PFSK-1 (cell line): ENCODE data around the gene LMNTD2.

Experiments
- FOXP2 ChIP-seq: optimal IDR thresholded peaks from 2 replicates; pipeline ENCODE3; 2011; ENCODE audit warnings: borderline replicate concordance, control low read depth, inconsistent platforms; ENCODE audit not compliant: insufficient read depth; ENCODE audit errors: extremely low read length, extremely low read depth
- POLR2AphosphoS5 ChIP-seq: IDR thresholded peaks from 2 replicates; pipeline ENCODE4 v1.6.1; 2012; ENCODE audit warnings: low read depth, mild to moderate bottlenecking, control low read depth, low read length, moderate library complexity
- REST ChIP-seq, 2 experiments: IDR thresholded peaks; 2 replicates each; pipeline versions ENCODE4 v1.6.1 to v1.8.0; 2011 to 2012; ENCODE audit warnings: low read depth in 2 of 2, low read length in 2 of 2, control low read depth in 1 of 2, inconsistent platforms in 1 of 2, mild to moderate bottlenecking in 1 of 2, moderate library complexity in 1 of 2; ENCODE audit not compliant: insufficient read depth in 1 of 2
- SIN3A ChIP-seq: IDR thresholded peaks from 2 replicates; pipeline ENCODE4 v1.6.1; 2012; ENCODE audit warnings: mild to moderate bottlenecking, low read length, moderate library complexity, borderline replicate concordance; ENCODE audit not compliant: insufficient read depth
- TAF1 ChIP-seq: IDR thresholded peaks from 2 replicates; pipeline ENCODE4 v1.6.1; 2012; ENCODE audit warnings: low read length, control low read depth, borderline replicate concordance; ENCODE audit not compliant: insufficient read depth

The LMNTD2 gene

GRCh38 chr11:539971-540481 is 20.5 kb downstream of the LMNTD2 start:
- no peak for TF ChIP-seq FOXP2
- TF ChIP-seq SIN3A = no peak
- TF ChIP-seq REST (IDR thresholded peaks at IDR 0.05; ENCODE audit: insufficient read depth in 1 of 2, low read depth in 2 of 2, low read length in 2 of 2) = no peak
- no peak for TF ChIP-seq TAF1
- no peak for TF ChIP-seq POLR2AphosphoS5

GRCh38 chr11:538431-539051 is 22.0 kb downstream of the LMNTD2 start:
- TF ChIP-seq TAF1 (no peak), SIN3A (no peak), REST (IDR thresholded peaks at IDR 0.05; ENCODE audit: insufficient read depth in 1 of 2, low read depth in 2 of 2, low read length in 2 of 2) (no peak), FOXP2 (no peak), POLR2AphosphoS5 (no peak)

GRCh38 chr11:537622-538430 is 22.7 kb downstream of the LMNTD2 start:
- TF ChIP-seq SIN3A = no peak

- TF ChIP-seq REST (IDR thresholded peaks at IDR 0.05; ENCODE audit: insufficient read depth in 1 of 2, low read depth in 2 of 2, low read length in 2 of 2) = no peak
Measured at GRCh38 chr11:536841-537621, 23.5 kb downstream of the LMNTD2 start, which contains the start of gene LRRC56. Gene LRRC56 (plus strand): TSS chr11:537527. CDS start chr11:540685, 3,158 bp downstream.

- TF ChIP-seq REST (IDR thresholded peaks at IDR 0.05; ENCODE audit: insufficient read depth in 1 of 2, low read depth in 2 of 2, low read length in 2 of 2) = no peak
- TF ChIP-seq SIN3A = 0 out of 2 replicates have a peak, but pooled peaks have one; percentile 29
- TF ChIP-seq POLR2AphosphoS5 = peak; percentile 93
- TF ChIP-seq FOXP2 = no peak
- TF ChIP-seq TAF1 = peak; percentile 70; the same call in 1 of the 2 replicates
Measured at GRCh38 chr11:535519-536454, 24.8 kb downstream of the LMNTD2 start, which contains the start of gene HRAS. Gene HRAS (minus strand): TSS chr11:535576.
